ENCODE results near the gene CAMK1G. TPM values are rescaled to one million over a fixed set of nuclear protein-coding genes. Genes with fewer than 3 reads are reported as not detected.

Gene CAMK1G
- polyA plus RNA-seq, 1 of the 3 experiments (the other 2 are of a cell fraction) = 15.1 TPM

DNA sequence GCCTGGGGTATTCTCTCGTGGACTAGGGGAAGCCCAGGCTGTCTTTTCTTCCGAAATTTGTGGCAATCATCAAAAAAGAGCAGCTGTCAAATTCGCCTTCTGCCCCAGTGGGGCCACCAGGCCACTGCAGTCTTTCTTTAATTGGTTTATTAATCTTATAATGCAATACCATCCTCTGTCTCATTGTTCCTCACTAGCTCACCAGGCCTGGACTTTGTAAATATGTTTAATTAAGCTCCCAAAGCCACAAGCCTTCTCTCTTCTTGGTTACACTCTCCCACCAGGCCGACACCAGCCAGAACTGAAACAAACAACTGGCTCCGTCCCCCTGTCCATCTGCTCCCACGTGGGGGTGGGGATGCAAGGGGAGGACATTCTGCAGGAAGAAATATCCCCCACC is 22.0 kb upstream of the CAMK1G start:
- Histone ChIP-seq H3K4me3 (ENCODE audit: low read depth in 2 of 2, low read length in 1 of 2) (no peak overlapping the region), H3K36me3 (replicated peaks in 1 of 2; ENCODE audit: control insufficient read depth in 1 of 2, insufficient read depth in 2 of 2, low read length in 1 of 2) (no peaks in the 10 kb centered on the region), H3K4me2 (no peak overlapping the region), H3K79me2 (ENCODE audit: insufficient read depth) (no peaks in the 10 kb centered on the region), H2AFZ (ENCODE audit: low read depth) (no peak overlapping the region), H3F3A (replicated peaks; ENCODE audit: insufficient read depth) (peaks cover 11% of the 10 kb centered on the region), H3K4me1 (ENCODE audit: control insufficient read depth in 1 of 2, insufficient read depth in 2 of 2, low read depth in 1 of 2, low read length in 1 of 2) (peaks cover 0 to 17% of the 10 kb centered on the region in 2 experiments; a peak in 2 of 4 replicates), H4K20me1 (ENCODE audit: insufficient read depth) (no peaks in the 10 kb centered on the region), H3K27ac (ENCODE audit: low read depth in 2 of 2, low read length in 1 of 2) (no peak overlapping the region), H3K9me3 (no peaks in the 10 kb centered on the region), H3K9me2 (no peaks in the 10 kb centered on the region), H3K9ac (no peak overlapping the region), H3K27me3 (ENCODE audit: insufficient read depth) (no peaks in the 10 kb centered on the region)
- ChIA-PET CTCF (interaction anchor here (0.7 to 3.5 kb wide), 10 partner anchors 8 to 315 kb away, joined by 3 to 19 read pairs (median 4); no protein-coding TSS in a partner anchor), POLR2A (no interaction called here)
- DNase-seq = no peak
- TF ChIP-seq GABPA (IDR thresholded peaks at IDR 0.05; ENCODE audit: low read depth) (no peak), POLR2AphosphoS5 (IDR thresholded peaks at IDR 0.05; ENCODE audit: low read depth, low read length) (no peak), EZH2phosphoT487 (IDR thresholded peaks at IDR 0.05; ENCODE audit: borderline replicate concordance, low read depth) (no peak), FOSL2 (IDR thresholded peaks at IDR 0.05; ENCODE audit: borderline replicate concordance, low read depth) (no peak), MXI1 (IDR thresholded peaks at IDR 0.05; ENCODE audit: low read depth, low read length) (no peak), SMC3 (IDR thresholded peaks at IDR 0.05; ENCODE audit: low read depth, low read length) (no peak), GATA2 (CRISPR knock-in tag; IDR thresholded peaks at IDR 0.05) (no peak), NFIC (IDR thresholded peaks at IDR 0.05; ENCODE audit: borderline replicate concordance) (no peak), NRF1 (IDR thresholded peaks at IDR 0.05; ENCODE audit: low read depth, low read length) (no peak), RXRA (IDR thresholded peaks at IDR 0.05; ENCODE audit: borderline replicate concordance, low read depth) (no peak), MEF2A (IDR thresholded peaks at IDR 0.05; ENCODE audit: borderline replicate concordance, low read depth) (no peak), TCF12 (IDR thresholded peaks at IDR 0.05) (no peak), FOXJ3 (CRISPR knock-in tag; IDR thresholded peaks at IDR 0.05) (no peak)
- TF ChIP-seq, protein P1, sequence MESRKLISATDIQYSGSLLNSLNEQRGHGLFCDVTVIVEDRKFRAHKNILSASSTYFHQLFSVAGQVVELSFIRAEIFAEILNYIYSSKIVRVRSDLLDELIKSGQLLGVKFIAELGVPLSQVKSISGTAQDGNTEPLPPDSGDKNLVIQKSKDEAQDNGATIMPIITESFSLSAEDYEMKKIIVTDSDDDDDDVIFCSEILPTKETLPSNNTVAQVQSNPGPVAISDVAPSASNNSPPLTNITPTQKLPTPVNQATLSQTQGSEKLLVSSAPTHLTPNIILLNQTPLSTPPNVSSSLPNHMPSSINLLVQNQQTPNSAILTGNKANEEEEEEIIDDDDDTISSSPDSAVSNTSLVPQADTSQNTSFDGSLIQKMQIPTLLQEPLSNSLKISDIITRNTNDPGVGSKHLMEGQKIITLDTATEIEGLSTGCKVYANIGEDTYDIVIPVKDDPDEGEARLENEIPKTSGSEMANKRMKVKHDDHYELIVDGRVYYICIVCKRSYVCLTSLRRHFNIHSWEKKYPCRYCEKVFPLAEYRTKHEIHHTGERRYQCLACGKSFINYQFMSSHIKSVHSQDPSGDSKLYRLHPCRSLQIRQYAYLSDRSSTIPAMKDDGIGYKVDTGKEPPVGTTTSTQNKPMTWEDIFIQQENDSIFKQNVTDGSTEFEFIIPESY (IDR thresholded peaks at IDR 0.05; ENCODE audit: borderline replicate concordance, low read depth) = no peak
- TF ChIP-seq, protein P2, sequence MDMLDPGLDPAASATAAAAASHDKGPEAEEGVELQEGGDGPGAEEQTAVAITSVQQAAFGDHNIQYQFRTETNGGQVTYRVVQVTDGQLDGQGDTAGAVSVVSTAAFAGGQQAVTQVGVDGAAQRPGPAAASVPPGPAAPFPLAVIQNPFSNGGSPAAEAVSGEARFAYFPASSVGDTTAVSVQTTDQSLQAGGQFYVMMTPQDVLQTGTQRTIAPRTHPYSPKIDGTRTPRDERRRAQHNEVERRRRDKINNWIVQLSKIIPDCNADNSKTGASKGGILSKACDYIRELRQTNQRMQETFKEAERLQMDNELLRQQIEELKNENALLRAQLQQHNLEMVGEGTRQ (IDR thresholded peaks at IDR 0.05; ENCODE audit: borderline replicate concordance, low read depth, low read length) = no peak
- TF ChIP-seq, protein P3, sequence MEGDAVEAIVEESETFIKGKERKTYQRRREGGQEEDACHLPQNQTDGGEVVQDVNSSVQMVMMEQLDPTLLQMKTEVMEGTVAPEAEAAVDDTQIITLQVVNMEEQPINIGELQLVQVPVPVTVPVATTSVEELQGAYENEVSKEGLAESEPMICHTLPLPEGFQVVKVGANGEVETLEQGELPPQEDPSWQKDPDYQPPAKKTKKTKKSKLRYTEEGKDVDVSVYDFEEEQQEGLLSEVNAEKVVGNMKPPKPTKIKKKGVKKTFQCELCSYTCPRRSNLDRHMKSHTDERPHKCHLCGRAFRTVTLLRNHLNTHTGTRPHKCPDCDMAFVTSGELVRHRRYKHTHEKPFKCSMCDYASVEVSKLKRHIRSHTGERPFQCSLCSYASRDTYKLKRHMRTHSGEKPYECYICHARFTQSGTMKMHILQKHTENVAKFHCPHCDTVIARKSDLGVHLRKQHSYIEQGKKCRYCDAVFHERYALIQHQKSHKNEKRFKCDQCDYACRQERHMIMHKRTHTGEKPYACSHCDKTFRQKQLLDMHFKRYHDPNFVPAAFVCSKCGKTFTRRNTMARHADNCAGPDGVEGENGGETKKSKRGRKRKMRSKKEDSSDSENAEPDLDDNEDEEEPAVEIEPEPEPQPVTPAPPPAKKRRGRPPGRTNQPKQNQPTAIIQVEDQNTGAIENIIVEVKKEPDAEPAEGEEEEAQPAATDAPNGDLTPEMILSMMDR (IDR thresholded peaks at IDR 0.05) = no peak
- 72% methylated on average over 6 of the region's 6 CpGs for WGBS (ENCODE audit: low lambda C conversion rate)

Measured in SK-N-SH (cell line).